GM19455 (cell line): Measurements from ENCODE around the gene QSOX2.
"Not testable (repeated sequence)": the region's sequence is repeated elsewhere in the genome, so short reads cannot be mapped to it uniquely, and the experiment has no call there.

Experiments used
- ATAC-seq: cut with Tn5 transposase; IDR thresholded peaks from one replicate; pipeline ENCODE4 v1.9.1; 2021; ENCODE audit not compliant: unreplicated experiment

Gene QSOX2

GRCh38 chr9:136267261-136268111 lies 21.9 kb upstream of the QSOX2 start:
- peak; percentile 66 for ATAC-seq

- not testable (repeated sequence) for ATAC-seq
These were observed 21.0 kb upstream of the QSOX2 start for GRCh38 chr9:136266641-136267040.

DNA sequence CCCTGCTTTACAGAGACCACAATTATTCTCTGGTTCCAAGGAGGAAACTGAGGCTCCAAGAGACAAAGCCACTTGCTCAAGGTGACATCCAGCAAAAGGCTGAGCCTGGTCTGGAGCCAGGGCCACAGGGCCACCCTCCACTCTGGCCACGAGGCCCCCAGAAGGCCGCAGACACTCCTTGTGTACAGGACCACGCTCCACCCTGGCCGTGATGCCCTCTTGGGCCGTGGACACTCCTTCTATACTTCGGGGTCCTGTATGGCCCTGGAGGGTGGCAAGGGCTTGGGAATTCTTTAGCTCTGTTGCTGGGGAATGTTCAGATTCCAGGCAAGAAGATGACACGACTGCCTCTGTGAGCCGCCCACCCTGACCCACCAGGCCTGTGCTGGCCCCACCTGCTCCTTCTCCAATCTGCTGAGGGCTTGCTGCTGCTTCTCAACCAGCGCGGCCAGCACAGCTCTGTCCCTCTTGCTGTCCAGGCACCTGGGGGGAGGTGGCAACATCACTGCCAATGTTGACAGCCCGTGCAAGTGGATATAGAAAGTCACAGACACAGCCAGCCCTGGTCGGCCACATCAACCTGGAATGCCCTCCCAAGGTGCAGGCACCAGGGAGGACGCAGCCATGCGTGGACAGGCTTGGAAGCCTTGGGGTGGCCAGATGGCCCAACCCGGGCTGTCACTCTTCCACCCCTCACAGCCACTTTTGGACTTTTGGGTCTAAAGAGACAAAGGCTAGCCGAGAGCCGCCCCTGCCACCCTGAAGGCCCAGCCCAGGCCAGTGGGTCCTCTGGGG lies 20.1 kb upstream of the QSOX2 start:
- ATAC-seq = no peak

DNA sequence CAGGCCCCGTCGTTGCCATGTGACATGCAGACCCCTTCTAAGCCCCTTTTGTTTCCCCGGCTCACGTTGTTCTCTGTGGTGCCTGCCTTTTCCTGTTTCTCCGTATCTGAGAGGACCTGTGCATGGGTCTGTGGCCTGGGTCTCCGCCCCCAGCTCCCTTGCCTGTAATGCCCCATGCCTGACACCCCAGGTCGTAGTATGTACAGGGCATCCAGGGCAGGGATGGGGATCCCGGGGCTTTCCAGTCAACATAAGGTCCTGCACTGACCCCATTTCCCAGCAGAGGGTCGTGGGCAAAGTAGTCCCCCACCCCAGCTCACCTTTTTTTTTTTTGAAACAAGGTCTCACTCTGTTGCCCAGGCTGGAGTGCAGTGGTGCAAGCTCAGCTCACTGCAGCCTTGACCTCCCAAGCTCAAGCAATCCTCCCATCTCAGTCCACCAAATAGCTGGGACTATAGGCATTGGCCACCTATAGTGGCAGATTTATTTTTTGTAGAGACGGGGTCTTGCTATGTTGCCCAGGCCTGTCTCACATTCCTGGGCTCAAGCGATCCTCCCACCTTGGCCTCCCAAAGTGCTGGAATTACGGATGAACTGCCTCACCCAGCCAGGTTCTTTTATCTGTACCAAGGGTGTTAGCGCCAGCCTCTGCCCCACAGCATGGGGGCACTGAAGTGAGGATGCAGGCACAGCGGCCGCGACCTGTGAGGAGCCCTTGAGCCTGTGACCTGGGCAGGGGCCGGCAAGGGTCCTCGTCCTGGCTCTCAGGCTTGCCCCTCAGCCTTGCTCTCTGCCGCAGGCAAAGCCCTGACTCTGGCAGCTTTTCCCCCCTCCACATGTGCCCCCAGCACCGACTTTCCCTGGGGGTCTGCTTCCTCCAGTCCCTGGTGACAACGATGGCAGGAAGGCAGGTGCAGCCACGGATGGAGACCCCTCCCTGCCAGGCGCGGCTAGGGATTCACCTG lies 19.1 kb upstream of the QSOX2 start:
- no peak for ATAC-seq

- no peak for ATAC-seq
These were observed 18.4 kb upstream of the QSOX2 start for GRCh38 chr9:136264031-136264430.

DNA sequence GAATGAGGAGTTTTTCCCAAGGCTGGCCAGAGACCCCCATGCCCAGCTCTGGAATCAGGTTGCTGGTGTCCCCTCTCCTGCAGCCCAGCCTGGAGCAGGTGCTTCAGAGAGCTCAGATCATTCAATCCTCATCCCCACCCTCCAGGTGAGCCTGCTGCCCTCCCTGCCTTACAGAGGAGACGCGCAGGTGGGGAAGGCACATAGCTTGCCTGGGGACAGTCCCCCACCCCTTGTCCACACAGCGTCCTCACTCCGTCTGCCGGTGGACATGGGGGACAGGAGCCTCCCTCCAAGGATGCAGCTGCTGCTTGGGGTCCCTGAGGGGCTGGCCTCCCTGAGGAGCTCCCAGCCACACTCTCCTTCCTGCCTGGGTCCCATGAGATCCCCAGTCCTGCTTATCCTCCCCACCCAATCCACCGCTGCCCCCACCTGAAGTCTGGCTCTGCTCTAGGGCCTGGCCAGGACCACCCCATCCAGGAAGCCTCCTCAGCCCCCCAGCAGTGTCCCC lies 17.1 kb upstream of the QSOX2 start:
- no peak for ATAC-seq

- ATAC-seq = no peak
These were observed 16.2 kb upstream of the QSOX2 start for GRCh38 chr9:136261686-136262430.

GRCh38 chr9:136260936-136261472 lies 15.4 kb upstream of the QSOX2 start:
- no peak for ATAC-seq

DNA sequence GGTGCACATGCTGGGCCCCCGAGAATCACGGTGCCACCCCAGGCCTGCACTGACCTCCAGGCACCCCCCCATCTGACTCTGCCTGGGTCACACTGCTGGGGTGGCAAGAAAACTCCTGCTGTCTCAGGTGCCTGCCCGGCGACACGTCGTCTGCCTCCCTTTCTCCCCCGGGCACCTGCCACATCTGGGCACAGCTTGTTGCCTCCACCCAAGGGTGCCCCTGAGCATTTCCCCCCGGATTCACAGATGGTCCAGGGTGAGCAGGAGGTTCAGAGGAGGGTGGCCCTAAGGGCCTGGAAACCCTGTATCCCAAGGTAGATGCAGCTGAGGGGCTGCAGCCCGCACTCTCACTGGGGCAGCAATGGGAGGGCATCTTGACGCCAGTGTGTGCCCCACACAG lies 14.9 kb upstream of the QSOX2 start:
- no peak for ATAC-seq

DNA sequence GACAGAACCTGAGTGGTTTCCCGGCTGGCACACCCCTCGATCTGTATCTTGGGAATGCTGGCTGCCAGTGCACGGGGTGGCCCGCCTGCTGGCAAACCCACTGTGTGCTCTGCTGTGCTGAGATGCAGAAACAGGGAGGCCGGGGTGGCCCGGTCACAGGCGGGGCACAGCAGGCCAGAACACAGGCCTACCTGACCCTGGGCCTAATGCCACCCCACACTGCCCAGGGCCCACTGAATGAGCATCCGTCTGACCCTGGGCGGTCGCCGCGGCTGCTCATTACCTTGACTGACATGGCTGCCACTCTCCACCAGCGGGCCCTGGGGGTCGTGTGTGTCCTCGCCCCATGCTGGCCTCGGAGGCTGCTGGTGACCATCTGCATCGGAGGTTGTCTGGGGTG lies 14.2 kb upstream of the QSOX2 start:
- no peak for ATAC-seq

- ATAC-seq = no peak
These were observed 13.9 kb upstream of the QSOX2 start for GRCh38 chr9:136259517-136259813.

DNA sequence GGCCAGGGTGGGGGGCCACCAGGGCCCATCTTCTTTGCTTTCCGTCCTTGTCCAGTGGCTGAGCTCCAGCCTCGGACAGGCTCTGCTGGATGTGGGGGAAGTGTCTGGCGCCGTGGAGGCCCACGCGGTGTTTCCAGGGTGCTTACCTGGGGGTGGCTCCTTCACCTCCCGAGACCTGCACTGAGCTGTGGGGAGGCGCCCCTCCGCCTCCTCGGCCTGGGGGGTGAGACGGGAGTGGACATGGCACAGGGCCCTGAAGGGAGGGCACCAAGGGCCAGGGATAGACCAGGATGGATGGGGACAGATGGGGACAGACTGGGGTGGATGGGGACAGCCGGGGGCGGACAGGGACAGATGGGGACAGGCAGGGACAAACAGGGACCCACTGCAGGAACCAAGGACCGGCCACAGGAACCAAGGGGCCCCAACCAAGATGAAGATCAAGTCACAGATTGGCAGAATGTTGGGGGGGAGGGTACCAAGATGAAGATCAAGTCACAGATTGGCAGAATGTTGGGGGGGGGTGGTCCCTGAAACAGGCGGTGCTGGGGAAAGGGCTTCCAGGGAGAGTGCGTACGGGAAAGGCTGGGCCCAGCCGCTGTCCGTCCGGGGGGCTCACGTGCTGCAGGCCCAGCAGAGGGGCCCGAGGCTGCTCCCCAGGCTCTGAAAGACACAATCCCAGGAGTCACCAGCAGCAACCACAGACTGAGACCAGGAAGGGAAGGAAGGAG lies 13.3 kb upstream of the QSOX2 start:
- no peak for ATAC-seq

DNA sequence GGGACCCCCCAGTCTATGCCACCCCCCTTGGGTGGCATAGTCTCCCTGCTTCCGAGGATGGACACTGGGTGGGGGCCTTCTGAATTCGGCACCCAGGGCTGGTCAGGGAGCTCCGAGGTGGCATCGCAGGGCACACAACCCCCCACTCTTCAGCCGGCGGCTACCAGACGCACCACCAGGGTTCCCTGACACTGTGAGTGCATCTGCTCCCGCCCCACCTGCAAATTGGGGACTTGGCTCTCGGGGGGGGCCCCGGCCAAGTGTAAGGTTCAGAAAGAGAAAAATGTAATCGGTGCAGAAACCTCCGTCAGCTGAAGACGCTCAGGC lies 12.7 kb upstream of the QSOX2 start:
- no peak for ATAC-seq

DNA sequence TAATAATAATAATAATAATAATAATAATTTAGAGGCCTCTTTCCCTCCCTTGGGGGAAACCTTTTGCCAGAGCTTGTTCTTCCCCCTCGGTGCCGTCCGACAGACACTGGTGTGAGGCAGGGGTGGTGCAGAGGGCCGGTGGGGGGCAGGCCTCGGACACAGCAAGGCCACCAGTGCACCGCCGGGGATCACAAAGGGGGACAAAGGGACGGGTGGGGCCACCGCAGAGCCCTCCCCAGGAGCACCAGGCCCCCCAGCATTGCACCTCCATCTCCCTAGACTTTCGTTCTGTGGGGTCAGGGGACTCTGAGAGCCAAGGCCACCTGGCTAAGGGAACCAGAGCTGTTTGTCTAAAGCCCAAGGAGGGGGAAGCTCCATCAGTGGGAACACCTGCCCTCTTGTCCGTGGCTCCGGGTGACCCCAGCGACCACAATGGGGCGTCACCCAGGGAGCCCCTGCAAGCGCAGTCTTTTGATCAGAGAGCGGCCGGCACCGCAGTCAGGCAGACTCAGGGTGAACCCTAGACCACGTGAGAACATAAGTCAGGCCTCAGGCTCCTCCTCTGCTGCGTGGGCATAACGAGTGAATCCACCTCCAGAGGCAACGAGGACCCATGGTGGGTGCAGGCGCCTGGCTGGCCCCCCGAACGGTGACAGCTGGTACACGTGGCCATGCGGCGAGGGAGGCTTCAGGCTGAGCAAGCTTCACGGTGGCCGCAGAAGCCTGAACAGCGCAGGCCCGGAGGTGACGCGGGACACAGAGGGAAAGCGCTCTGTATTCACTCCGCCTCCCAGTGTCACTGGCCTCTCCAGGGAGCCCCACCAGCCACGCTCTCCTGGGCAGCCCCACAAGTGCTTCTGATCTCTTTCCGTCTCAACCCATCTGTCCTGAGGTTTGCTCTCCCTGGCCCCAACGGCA lies 12.0 kb upstream of the QSOX2 start:
- ATAC-seq = no peak

DNA sequence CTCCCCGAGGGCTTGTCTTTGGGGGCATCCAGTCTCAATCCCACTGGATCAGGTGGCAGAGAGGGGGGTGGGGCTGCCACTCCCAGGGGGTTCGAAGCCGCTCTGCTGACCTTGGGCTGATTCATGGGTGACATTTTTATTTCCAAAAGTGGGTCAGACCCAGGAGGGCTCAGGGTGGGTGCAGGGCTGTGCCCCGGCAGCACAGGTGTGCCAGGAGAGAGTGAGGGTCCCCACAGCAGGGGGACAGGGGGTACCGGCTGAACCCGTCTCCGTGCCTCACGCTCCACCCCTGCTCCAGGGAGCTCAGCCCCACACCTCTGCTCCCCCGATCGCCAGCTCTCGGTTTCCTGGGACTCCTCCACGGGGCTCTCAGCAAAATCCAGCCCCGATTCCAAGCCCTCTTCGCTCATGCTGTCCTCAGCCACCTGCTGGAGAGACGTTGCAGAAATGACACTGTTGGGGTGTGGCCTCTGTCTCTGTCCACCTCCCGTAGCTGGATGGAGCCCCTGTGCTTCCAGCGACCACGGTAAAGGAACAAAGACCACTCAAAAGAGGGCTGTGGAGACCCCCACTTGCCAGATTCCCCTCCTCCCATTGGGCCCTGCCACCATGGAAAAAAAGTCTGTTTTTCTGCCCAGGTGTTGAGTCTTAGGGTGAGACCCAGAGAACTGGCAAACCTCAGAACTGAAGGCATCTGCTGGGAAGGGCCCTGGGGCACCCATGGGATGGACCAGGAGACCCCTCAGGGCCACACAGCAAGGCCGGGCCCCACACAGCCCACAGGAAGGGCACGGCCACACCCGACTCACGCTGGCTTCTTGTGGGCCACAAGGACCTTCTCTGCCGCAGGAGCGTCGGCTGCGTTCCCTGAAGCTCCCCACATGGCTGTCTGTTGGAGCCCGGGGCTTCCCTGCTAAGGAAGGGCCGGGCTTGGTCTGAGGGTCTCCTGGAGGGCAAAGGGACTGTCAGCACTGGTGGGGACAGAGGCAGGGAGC lies 10.6 kb upstream of the QSOX2 start:
- no peak for ATAC-seq

DNA sequence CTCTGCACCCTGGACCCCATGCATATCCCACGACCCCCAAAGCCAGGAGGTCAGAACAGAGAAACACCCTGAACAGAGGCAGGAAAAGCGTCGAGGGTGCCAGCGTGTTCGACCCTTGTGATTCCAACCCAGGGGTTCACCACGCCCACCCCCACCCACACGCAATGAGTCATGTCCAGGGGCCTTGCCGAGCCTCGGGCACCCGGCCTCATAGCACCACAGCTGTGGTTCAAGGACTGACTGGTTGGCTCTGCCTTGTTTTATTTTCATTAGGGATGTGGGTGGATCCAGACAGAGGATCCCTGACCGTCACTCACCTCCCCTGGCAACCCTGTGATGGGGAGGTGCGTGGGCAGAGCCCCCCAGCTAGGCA lies 9.5 kb upstream of the QSOX2 start:
- no peak for ATAC-seq

- no peak for ATAC-seq
These were observed 9.0 kb upstream of the QSOX2 start for GRCh38 chr9:136254381-136255165.
